H7 (cell line): ENCODE results near the gene C1QTNF12. TPM values are rescaled to one million over a fixed set of nuclear protein-coding genes. Genes with fewer than 3 reads are reported as not detected.

Source experiments
- DNase-seq: peaks from one replicate; pipeline ENCODE4 v3.0.0; 2012
- H3K27me3 ChIP-seq: 2 replicates; pipeline ENCODE4 v1.6.0; 2011; ENCODE audit warnings: mild to moderate bottlenecking, low read length; ENCODE audit not compliant: control insufficient read depth, insufficient read depth
- H3K36me3 ChIP-seq: replicated peaks from 2 replicates; pipeline ENCODE4 v1.5.1; 2011; ENCODE audit warnings: low read length; ENCODE audit not compliant: control insufficient read depth, insufficient read depth
- H3K4me3 ChIP-seq: 2 replicates; pipeline ENCODE4 v1.5.1; 2011; ENCODE audit warnings: low read depth, mild to moderate bottlenecking, control low read depth, low read length, moderate library complexity; ENCODE audit not compliant: insufficient read depth
- total RNA-seq: library from RNA; depleted of rRNA; stranded (reverse); fragments of >200 nt; shearing (Covaris generic); gene quantifications from 2 replicates; pipeline ENCODE4 v1.2.3, GENCODE V29; 2014; rRNA removed

The C1QTNF12 gene
- total RNA-seq: 3.6 and 6.3 TPM in 2 replicates

- Histone ChIP-seq H3K36me3 (no peaks in the 10 kb centered on the region), H3K27me3 (no peaks in the 10 kb centered on the region), H3K4me3 (no peak within 1 kb of the TSS; the same call in 1 of the 2 replicates)
- DNase-seq: peak; percentile 92
Observed at GRCh38 chr1:1246577-1247340, at the start of gene C1QTNF12. Gene C1QTNF12 (minus strand): TSS chr1:1246722. CDS start chr1:1246690, 32 bp downstream.

- H3K27me3 ChIP-seq: no peaks in the 10 kb centered on the region
- DNase-seq: no peak
- H3K36me3 ChIP-seq: no peaks in the 10 kb centered on the region; the same call in 1 of the 2 replicates
- H3K4me3 ChIP-seq: no peak overlapping the region
Observed at GRCh38 chr1:1295154-1295923, 48.8 kb upstream of the C1QTNF12 start.

- no peaks in the 10 kb centered on the region; the same call in 1 of the 2 replicates for H3K36me3 ChIP-seq
- DNase-seq: no peak
- no peaks in the 10 kb centered on the region for H3K27me3 ChIP-seq
- peak overlapping the region; percentile 37 for H3K4me3 ChIP-seq
Observed at GRCh38 chr1:1294250-1294890, 47.8 kb upstream of the C1QTNF12 start.

- peak; percentile 98 for DNase-seq
- H3K4me3 ChIP-seq: peak overlapping the region; percentile 37
- H3K27me3 ChIP-seq: no peaks in the 10 kb centered on the region
- H3K36me3 ChIP-seq: no peaks in the 10 kb centered on the region; the same call in 1 of the 2 replicates
Observed at GRCh38 chr1:1293263-1294249, 47.0 kb upstream of the C1QTNF12 start.

GRCh38 chr1:1292851-1293250 is 46.3 kb upstream of the C1QTNF12 start:
- no peak overlapping the region for H3K4me3 ChIP-seq
- no peaks in the 10 kb centered on the region for H3K27me3 ChIP-seq
- no peak for DNase-seq
- H3K36me3 ChIP-seq: no peaks in the 10 kb centered on the region; the same call in 1 of the 2 replicates

- Histone ChIP-seq H3K36me3 (no peaks in the 10 kb centered on the region; the same call in 1 of the 2 replicates), H3K27me3 (no peaks in the 10 kb centered on the region), H3K4me3 (no peak overlapping the region)
- no peak for DNase-seq
Observed at GRCh38 chr1:1292442-1292779, 45.9 kb upstream of the C1QTNF12 start.

- Histone ChIP-seq H3K36me3 (no peaks in the 10 kb centered on the region; the same call in 1 of the 2 replicates), H3K4me3 (no peak overlapping the region), H3K27me3 (no peaks in the 10 kb centered on the region)
- peak; percentile 95 for DNase-seq
Observed at GRCh38 chr1:1291548-1292441, 45.3 kb upstream of the C1QTNF12 start.

- DNase-seq: peak; percentile 68
- H3K36me3 ChIP-seq: no peaks in the 10 kb centered on the region
- H3K27me3 ChIP-seq: no peaks in the 10 kb centered on the region
- H3K4me3 ChIP-seq: no peak overlapping the region
Observed at GRCh38 chr1:1291023-1291528, 44.6 kb upstream of the C1QTNF12 start.

- DNase-seq: peak; percentile 95
- no peaks in the 10 kb centered on the region for H3K27me3 ChIP-seq
- no peaks in the 10 kb centered on the region for H3K36me3 ChIP-seq
- no peak overlapping the region for H3K4me3 ChIP-seq
Observed at GRCh38 chr1:1290238-1290731, 43.8 kb upstream of the C1QTNF12 start.

GRCh38 chr1:1287288-1288110 is 41.0 kb upstream of the C1QTNF12 start:
- Histone ChIP-seq H3K27me3 (no peaks in the 10 kb centered on the region), H3K4me3 (no peak overlapping the region), H3K36me3 (no peaks in the 10 kb centered on the region)
- DNase-seq: peak; percentile 75

- Histone ChIP-seq H3K4me3 (no peak overlapping the region), H3K36me3 (no peaks in the 10 kb centered on the region), H3K27me3 (no peaks in the 10 kb centered on the region)
- DNase-seq: peak; percentile 74
Observed at GRCh38 chr1:1286313-1287261, 40.1 kb upstream of the C1QTNF12 start.
